Measurements from ENCODE around the gene LYAR.

LYAR gene

GRCh38 chr4:4284827-4285618 is 4.9 kb downstream of the LYAR start:
- no peak overlapping the region for H3K4me3 ChIP-seq (ENCODE audit: low read length)
- no peak overlapping the region for H3K4me2 ChIP-seq (ENCODE audit: low read length)
- no peaks in the 10 kb centered on the region for H3K27me3 ChIP-seq (ENCODE audit: control insufficient read depth, insufficient read depth, low read length)
- H3K9ac ChIP-seq (ENCODE audit: low read depth, low read length), result no peak overlapping the region
- H3K4me1 ChIP-seq (ENCODE audit: control insufficient read depth, insufficient read depth, low read length), result peaks cover 16% of the 10 kb centered on the region
- no peaks in the 10 kb centered on the region for H3K9me3 ChIP-seq (replicated peaks; ENCODE audit: low read length)
- peaks cover 46% of the 10 kb centered on the region for H3K36me3 ChIP-seq (ENCODE audit: insufficient read depth, low read length)

GRCh38 chr4:4281787-4282186 is 8.2 kb downstream of the LYAR start:
- peaks cover 68% of the 10 kb centered on the region for H3K36me3 ChIP-seq (ENCODE audit: insufficient read depth, low read length)
- no peak overlapping the region for H3K4me2 ChIP-seq (ENCODE audit: low read length)
- H3K9ac ChIP-seq (ENCODE audit: low read depth, low read length), result no peak overlapping the region
- no peaks in the 10 kb centered on the region for H3K27me3 ChIP-seq (ENCODE audit: control insufficient read depth, insufficient read depth, low read length)
- H3K4me1 ChIP-seq (ENCODE audit: control insufficient read depth, insufficient read depth, low read length), result peaks cover 8% of the 10 kb centered on the region
- H3K9me3 ChIP-seq (replicated peaks; ENCODE audit: low read length), result no peaks in the 10 kb centered on the region
- no peak overlapping the region for H3K4me3 ChIP-seq (ENCODE audit: low read length)

- Histone ChIP-seq H3K4me2 (ENCODE audit: low read length) (no peak overlapping the region), H3K9ac (ENCODE audit: low read depth, low read length) (no peak overlapping the region), H3K27me3 (ENCODE audit: control insufficient read depth, insufficient read depth, low read length) (no peaks in the 10 kb centered on the region), H3K4me1 (ENCODE audit: control insufficient read depth, insufficient read depth, low read length) (no peaks in the 10 kb centered on the region), H3K4me3 (ENCODE audit: low read length) (no peak overlapping the region), H3K9me3 (replicated peaks; ENCODE audit: low read length) (no peaks in the 10 kb centered on the region), H3K36me3 (ENCODE audit: insufficient read depth, low read length) (peaks cover 60% of the 10 kb centered on the region)
Measured at GRCh38 chr4:4277531-4277930, 12.4 kb downstream of the LYAR start.

- Histone ChIP-seq H3K4me2 (ENCODE audit: low read length) (no peak overlapping the region), H3K9ac (ENCODE audit: low read depth, low read length) (no peak overlapping the region), H3K4me3 (ENCODE audit: low read length) (no peak overlapping the region), H3K4me1 (ENCODE audit: control insufficient read depth, insufficient read depth, low read length) (peaks cover 8% of the 10 kb centered on the region), H3K9me3 (replicated peaks; ENCODE audit: low read length) (no peaks in the 10 kb centered on the region), H3K36me3 (ENCODE audit: insufficient read depth, low read length) (peaks cover 50% of the 10 kb centered on the region), H3K27me3 (ENCODE audit: control insufficient read depth, insufficient read depth, low read length) (no peaks in the 10 kb centered on the region)
Measured at GRCh38 chr4:4274226-4274625, 15.7 kb downstream of the LYAR start.

GRCh38 chr4:4271912-4272311 is 18.0 kb downstream of the LYAR start:
- H3K27me3 ChIP-seq (ENCODE audit: control insufficient read depth, insufficient read depth, low read length), result no peaks in the 10 kb centered on the region
- peaks cover 40% of the 10 kb centered on the region for H3K36me3 ChIP-seq (ENCODE audit: insufficient read depth, low read length)
- no peak overlapping the region for H3K4me2 ChIP-seq (ENCODE audit: low read length)
- H3K4me1 ChIP-seq (ENCODE audit: control insufficient read depth, insufficient read depth, low read length), result peaks cover 8% of the 10 kb centered on the region
- H3K9me3 ChIP-seq (replicated peaks; ENCODE audit: low read length), result no peaks in the 10 kb centered on the region
- no peak overlapping the region for H3K4me3 ChIP-seq (ENCODE audit: low read length)
- no peak overlapping the region for H3K9ac ChIP-seq (ENCODE audit: low read depth, low read length)

- Histone ChIP-seq H3K36me3 (ENCODE audit: insufficient read depth, low read length) (peaks cover 36% of the 10 kb centered on the region), H3K27me3 (ENCODE audit: control insufficient read depth, insufficient read depth, low read length) (no peaks in the 10 kb centered on the region), H3K9ac (ENCODE audit: low read depth, low read length) (no peak overlapping the region), H3K4me2 (ENCODE audit: low read length) (no peak overlapping the region), H3K9me3 (replicated peaks; ENCODE audit: low read length) (no peaks in the 10 kb centered on the region), H3K4me3 (ENCODE audit: low read length) (no peak overlapping the region), H3K4me1 (ENCODE audit: control insufficient read depth, insufficient read depth, low read length) (peaks cover 8% of the 10 kb centered on the region)
Measured at GRCh38 chr4:4270529-4270928, 19.4 kb downstream of the LYAR start.

GRCh38 chr4:4269856-4270255 is 20.1 kb downstream of the LYAR start:
- no peak overlapping the region for H3K4me3 ChIP-seq (ENCODE audit: low read length)
- H3K9ac ChIP-seq (ENCODE audit: low read depth, low read length), result no peak overlapping the region
- peak overlapping the region; percentile 11 for H3K4me2 ChIP-seq (ENCODE audit: low read length)
- no peaks in the 10 kb centered on the region for H3K27me3 ChIP-seq (ENCODE audit: control insufficient read depth, insufficient read depth, low read length)
- H3K9me3 ChIP-seq (replicated peaks; ENCODE audit: low read length), result no peaks in the 10 kb centered on the region
- peaks cover 34% of the 10 kb centered on the region for H3K36me3 ChIP-seq (ENCODE audit: insufficient read depth, low read length)
- peaks cover 8% of the 10 kb centered on the region for H3K4me1 ChIP-seq (ENCODE audit: control insufficient read depth, insufficient read depth, low read length)

GRCh38 chr4:4269331-4269731 is 20.6 kb downstream of the LYAR start:
- peaks cover 8% of the 10 kb centered on the region for H3K4me1 ChIP-seq (ENCODE audit: control insufficient read depth, insufficient read depth, low read length)
- H3K36me3 ChIP-seq (ENCODE audit: insufficient read depth, low read length), result peaks cover 31% of the 10 kb centered on the region
- no peak overlapping the region for H3K4me3 ChIP-seq (ENCODE audit: low read length)
- H3K27me3 ChIP-seq (ENCODE audit: control insufficient read depth, insufficient read depth, low read length), result no peaks in the 10 kb centered on the region
- H3K4me2 ChIP-seq (ENCODE audit: low read length), result no peak overlapping the region
- no peaks in the 10 kb centered on the region for H3K9me3 ChIP-seq (replicated peaks; ENCODE audit: low read length)
- H3K9ac ChIP-seq (ENCODE audit: low read depth, low read length), result no peak overlapping the region

GRCh38 chr4:4268776-4269175 is 21.2 kb downstream of the LYAR start:
- H3K4me3 ChIP-seq (ENCODE audit: low read length), result no peak overlapping the region
- peaks cover 28% of the 10 kb centered on the region for H3K36me3 ChIP-seq (ENCODE audit: insufficient read depth, low read length)
- H3K9ac ChIP-seq (ENCODE audit: low read depth, low read length), result no peak overlapping the region
- no peak overlapping the region for H3K4me2 ChIP-seq (ENCODE audit: low read length)
- peaks cover 8% of the 10 kb centered on the region for H3K4me1 ChIP-seq (ENCODE audit: control insufficient read depth, insufficient read depth, low read length)
- no peaks in the 10 kb centered on the region for H3K27me3 ChIP-seq (ENCODE audit: control insufficient read depth, insufficient read depth, low read length)
- H3K9me3 ChIP-seq (replicated peaks; ENCODE audit: low read length), result no peaks in the 10 kb centered on the region

- Histone ChIP-seq H3K4me2 (ENCODE audit: low read length) (no peak overlapping the region), H3K36me3 (ENCODE audit: insufficient read depth, low read length) (peaks cover 23% of the 10 kb centered on the region), H3K9ac (ENCODE audit: low read depth, low read length) (no peak overlapping the region), H3K4me3 (ENCODE audit: low read length) (no peak overlapping the region), H3K4me1 (ENCODE audit: control insufficient read depth, insufficient read depth, low read length) (peaks cover 8% of the 10 kb centered on the region), H3K27me3 (ENCODE audit: control insufficient read depth, insufficient read depth, low read length) (no peaks in the 10 kb centered on the region), H3K9me3 (replicated peaks; ENCODE audit: low read length) (no peaks in the 10 kb centered on the region)
Measured at GRCh38 chr4:4267981-4268380, 22.0 kb downstream of the LYAR start.

GRCh38 chr4:4260185-4260751 is 29.7 kb downstream of the LYAR start:
- Histone ChIP-seq H3K36me3 (ENCODE audit: insufficient read depth, low read length) (no peaks in the 10 kb centered on the region), H3K4me2 (ENCODE audit: low read length) (peak overlapping the region; percentile 39), H3K9me3 (replicated peaks; ENCODE audit: low read length) (no peaks in the 10 kb centered on the region), H3K9ac (ENCODE audit: low read depth, low read length) (no peak overlapping the region), H3K4me1 (ENCODE audit: control insufficient read depth, insufficient read depth, low read length) (peaks cover 3% of the 10 kb centered on the region), H3K27me3 (ENCODE audit: control insufficient read depth, insufficient read depth, low read length) (peaks cover 11% of the 10 kb centered on the region), H3K4me3 (ENCODE audit: low read length) (no peak overlapping the region)

Data from skeletal muscle satellite cell (primary cell).